ENCODE data around the gene TMEM51. TPM values are rescaled to one million over a fixed set of nuclear protein-coding genes. Genes with fewer than 3 reads are reported as not detected.

TMEM51 gene
- total and polyA plus RNA-seq, 2 of the 13 experiments (the other 11 are each of a cell fraction or from before 2014, with no cell fraction given) = 12.2 to 22.3 TPM

DNA sequence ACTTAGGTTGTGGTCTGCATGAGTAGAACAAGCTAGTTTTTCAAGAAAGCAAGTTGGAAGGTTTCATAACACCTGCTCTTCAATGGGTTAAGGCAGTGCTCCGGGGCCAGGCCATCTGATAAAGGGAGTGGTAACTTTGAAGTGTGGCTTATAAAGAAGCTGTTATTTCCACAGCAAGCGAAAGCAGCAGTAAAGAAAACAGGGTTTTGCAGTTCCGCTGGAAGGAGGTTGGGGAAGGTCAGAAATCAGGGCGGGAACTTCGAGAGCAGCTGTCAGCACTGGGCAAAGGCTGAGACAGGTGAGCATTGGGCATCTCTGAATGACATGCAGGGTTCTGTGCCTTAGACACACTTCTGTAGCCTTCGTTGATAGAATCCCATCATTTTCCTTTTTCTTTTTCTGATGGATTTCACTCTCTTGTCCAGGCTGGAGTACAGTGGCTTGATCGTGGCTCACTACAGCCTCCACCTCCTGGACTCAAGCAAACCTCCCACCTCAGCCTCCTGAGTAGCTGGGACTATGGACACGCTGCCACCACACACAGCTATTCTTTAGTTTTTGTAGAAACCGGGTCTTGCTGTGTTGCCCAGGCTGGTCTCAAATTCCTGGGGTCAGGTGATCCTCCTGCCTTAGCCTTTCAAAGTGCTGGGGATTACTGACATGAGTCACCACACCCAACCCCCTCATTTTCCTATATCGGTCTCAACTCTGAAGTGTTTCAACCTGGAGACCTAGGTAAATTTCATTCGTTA, 20.5 kb downstream of the TMEM51 start (continued):
- TF ChIP-seq, protein P1, sequence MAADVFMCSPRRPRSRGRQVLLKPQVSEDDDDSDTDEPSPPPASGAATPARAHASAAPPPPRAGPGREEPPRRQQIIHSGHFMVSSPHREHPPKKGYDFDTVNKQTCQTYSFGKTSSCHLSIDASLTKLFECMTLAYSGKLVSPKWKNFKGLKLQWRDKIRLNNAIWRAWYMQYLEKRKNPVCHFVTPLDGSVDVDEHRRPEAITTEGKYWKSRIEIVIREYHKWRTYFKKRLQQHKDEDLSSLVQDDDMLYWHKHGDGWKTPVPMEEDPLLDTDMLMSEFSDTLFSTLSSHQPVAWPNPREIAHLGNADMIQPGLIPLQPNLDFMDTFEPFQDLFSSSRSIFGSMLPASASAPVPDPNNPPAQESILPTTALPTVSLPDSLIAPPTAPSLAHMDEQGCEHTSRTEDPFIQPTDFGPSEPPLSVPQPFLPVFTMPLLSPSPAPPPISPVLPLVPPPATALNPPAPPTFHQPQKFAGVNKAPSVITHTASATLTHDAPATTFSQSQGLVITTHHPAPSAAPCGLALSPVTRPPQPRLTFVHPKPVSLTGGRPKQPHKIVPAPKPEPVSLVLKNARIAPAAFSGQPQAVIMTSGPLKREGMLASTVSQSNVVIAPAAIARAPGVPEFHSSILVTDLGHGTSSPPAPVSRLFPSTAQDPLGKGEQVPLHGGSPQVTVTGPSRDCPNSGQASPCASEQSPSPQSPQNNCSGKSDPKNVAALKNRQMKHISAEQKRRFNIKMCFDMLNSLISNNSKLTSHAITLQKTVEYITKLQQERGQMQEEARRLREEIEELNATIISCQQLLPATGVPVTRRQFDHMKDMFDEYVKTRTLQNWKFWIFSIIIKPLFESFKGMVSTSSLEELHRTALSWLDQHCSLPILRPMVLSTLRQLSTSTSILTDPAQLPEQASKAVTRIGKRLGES (CRISPR knock-in tag; IDR thresholded peaks at IDR 0.05; ENCODE audit: borderline replicate concordance) = no peak
- TF ChIP-seq, protein P2, sequence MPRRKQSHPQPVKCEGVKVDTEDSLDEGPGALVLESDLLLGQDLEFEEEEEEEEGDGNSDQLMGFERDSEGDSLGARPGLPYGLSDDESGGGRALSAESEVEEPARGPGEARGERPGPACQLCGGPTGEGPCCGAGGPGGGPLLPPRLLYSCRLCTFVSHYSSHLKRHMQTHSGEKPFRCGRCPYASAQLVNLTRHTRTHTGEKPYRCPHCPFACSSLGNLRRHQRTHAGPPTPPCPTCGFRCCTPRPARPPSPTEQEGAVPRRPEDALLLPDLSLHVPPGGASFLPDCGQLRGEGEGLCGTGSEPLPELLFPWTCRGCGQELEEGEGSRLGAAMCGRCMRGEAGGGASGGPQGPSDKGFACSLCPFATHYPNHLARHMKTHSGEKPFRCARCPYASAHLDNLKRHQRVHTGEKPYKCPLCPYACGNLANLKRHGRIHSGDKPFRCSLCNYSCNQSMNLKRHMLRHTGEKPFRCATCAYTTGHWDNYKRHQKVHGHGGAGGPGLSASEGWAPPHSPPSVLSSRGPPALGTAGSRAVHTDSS (CRISPR knock-in tag; conservative IDR thresholded peaks at IDR 0.05) = no peak
- TF ChIP-seq ZNF713 (CRISPR knock-in tag; IDR thresholded peaks at IDR 0.05) = no peak
- peak; percentile 55; the same call in 1 of the 2 replicates for TF ChIP-seq MEIS2 (CRISPR knock-in tag; IDR thresholded peaks at IDR 0.05)
- no peak for TF ChIP-seq IKZF1 (IDR thresholded peaks at IDR 0.05)
- TF ChIP-seq SCMH1 (CRISPR knock-in tag; IDR thresholded peaks at IDR 0.05; ENCODE audit: borderline replicate concordance) = no peak
- TF ChIP-seq FOXK2 (IDR thresholded peaks at IDR 0.05) = no peak
- no peak; the same call in 1 of the 2 replicates for TF ChIP-seq ETV5 (CRISPR knock-in tag; IDR thresholded peaks at IDR 0.05; ENCODE audit: borderline replicate concordance)
- no peak for TF ChIP-seq ZNF232 (CRISPR knock-in tag; IDR thresholded peaks at IDR 0.05; ENCODE audit: borderline replicate concordance)
- TF ChIP-seq JUN (CRISPR knock-in tag; IDR thresholded peaks at IDR 0.05) = no peak
- TF ChIP-seq, protein P3, sequence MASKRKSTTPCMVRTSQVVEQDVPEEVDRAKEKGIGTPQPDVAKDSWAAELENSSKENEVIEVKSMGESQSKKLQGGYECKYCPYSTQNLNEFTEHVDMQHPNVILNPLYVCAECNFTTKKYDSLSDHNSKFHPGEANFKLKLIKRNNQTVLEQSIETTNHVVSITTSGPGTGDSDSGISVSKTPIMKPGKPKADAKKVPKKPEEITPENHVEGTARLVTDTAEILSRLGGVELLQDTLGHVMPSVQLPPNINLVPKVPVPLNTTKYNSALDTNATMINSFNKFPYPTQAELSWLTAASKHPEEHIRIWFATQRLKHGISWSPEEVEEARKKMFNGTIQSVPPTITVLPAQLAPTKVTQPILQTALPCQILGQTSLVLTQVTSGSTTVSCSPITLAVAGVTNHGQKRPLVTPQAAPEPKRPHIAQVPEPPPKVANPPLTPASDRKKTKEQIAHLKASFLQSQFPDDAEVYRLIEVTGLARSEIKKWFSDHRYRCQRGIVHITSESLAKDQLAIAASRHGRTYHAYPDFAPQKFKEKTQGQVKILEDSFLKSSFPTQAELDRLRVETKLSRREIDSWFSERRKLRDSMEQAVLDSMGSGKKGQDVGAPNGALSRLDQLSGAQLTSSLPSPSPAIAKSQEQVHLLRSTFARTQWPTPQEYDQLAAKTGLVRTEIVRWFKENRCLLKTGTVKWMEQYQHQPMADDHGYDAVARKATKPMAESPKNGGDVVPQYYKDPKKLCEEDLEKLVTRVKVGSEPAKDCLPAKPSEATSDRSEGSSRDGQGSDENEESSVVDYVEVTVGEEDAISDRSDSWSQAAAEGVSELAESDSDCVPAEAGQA (IDR thresholded peaks at IDR 0.05; ENCODE audit: low read depth) = no peak
- TF ChIP-seq, protein P3 (CRISPR knock-in tag; IDR thresholded peaks at IDR 0.05; ENCODE audit: borderline replicate concordance) = no peak
- no peak for TF ChIP-seq ZNF383 (CRISPR knock-in tag; IDR thresholded peaks at IDR 0.05; ENCODE audit: borderline replicate concordance)
- no peak for TF ChIP-seq ZC3H4 (CRISPR knock-in tag; IDR thresholded peaks at IDR 0.05; ENCODE audit: borderline replicate concordance)
- no peak for TF ChIP-seq SRY (CRISPR knock-in tag; IDR thresholded peaks at IDR 0.05)
- TF ChIP-seq ONECUT2 (CRISPR knock-in tag; IDR thresholded peaks at IDR 0.05) = no peak
